Measurements from ENCODE around the gene FAM227B. TPM values are rescaled to one million over a fixed set of nuclear protein-coding genes. Genes with fewer than 3 reads are reported as not detected.
"Not testable (repeated sequence)": the region's sequence is repeated elsewhere in the genome, so short reads cannot be mapped to it uniquely, and the experiment has no call there.

FAM227B gene
- total RNA-seq, 2 donors from 2014 or later = 8.2 to 9.8 TPM

- DNase-seq = no peak
- intact Hi-C loops (cut with DNase I) = no loop called here
- ATAC-seq = no peak
Measured at GRCh38 chr15:49418811-49419210, 201.8 kb downstream of the FAM227B start.

GRCh38 chr15:49415638-49416037 lies 205.0 kb downstream of the FAM227B start:
- no peak for ATAC-seq
- DNase-seq = no peak
- intact Hi-C loops (cut with DNase I) = no loop called here

- DNase-seq (no peak), ATAC-seq (no peak)
- intact Hi-C loops (cut with DNase I) = no loop called here
Measured at GRCh38 chr15:49415149-49415548, 205.5 kb downstream of the FAM227B start.

- ATAC-seq (no peak), DNase-seq (no peak)
- intact Hi-C loops (cut with DNase I) = no loop called here
Measured at GRCh38 chr15:49412797-49413196, 207.8 kb downstream of the FAM227B start.

GRCh38 chr15:49410641-49411040 lies 210.0 kb downstream of the FAM227B start:
- DNase-seq (no peak), ATAC-seq (no peak)
- intact Hi-C loops (cut with DNase I) = no loop called here

- DNase-seq (no peak), ATAC-seq (no peak)
- intact Hi-C loops (cut with DNase I) = no loop called here
Measured at GRCh38 chr15:49406352-49407118, 214.1 kb downstream of the FAM227B start.

- ATAC-seq; intact Hi-C loops (cut with DNase I); DNase-seq: not testable (repeated sequence)
Measured at GRCh38 chr15:49402515-49403296, 217.9 kb downstream of the FAM227B start.

GRCh38 chr15:49387471-49387870 lies 233.1 kb downstream of the FAM227B start:
- intact Hi-C loops (cut with DNase I) = no loop called here
- no peak for DNase-seq
- no peak for ATAC-seq

- DNase-seq = no peak
- intact Hi-C loops (cut with DNase I) = no loop called here
- ATAC-seq = no peak
Measured at GRCh38 chr15:49383266-49383665, 237.4 kb downstream of the FAM227B start.

GRCh38 chr15:49382394-49382793 lies 238.2 kb downstream of the FAM227B start:
- intact Hi-C loops (cut with DNase I) = no loop called here
- no peak for ATAC-seq
- no peak for DNase-seq

GRCh38 chr15:49380912-49381311 lies 239.7 kb downstream of the FAM227B start:
- no peak for DNase-seq
- intact Hi-C loops (cut with DNase I) = no loop called here
- ATAC-seq = no peak

- intact Hi-C loops (cut with DNase I) = no loop called here
- ATAC-seq (no peak), DNase-seq (no peak)
Measured at GRCh38 chr15:49379996-49380395, 240.6 kb downstream of the FAM227B start.

GRCh38 chr15:49372366-49372765 lies 248.3 kb downstream of the FAM227B start:
- ATAC-seq = no peak
- DNase-seq = no peak
- intact Hi-C loops (cut with DNase I) = no loop called here

- no peak for DNase-seq
- intact Hi-C loops (cut with DNase I) = no loop called here
- ATAC-seq = no peak
Measured at GRCh38 chr15:49370782-49371181, 249.8 kb downstream of the FAM227B start.

- intact Hi-C loops (cut with DNase I) = no loop called here
- no peak for ATAC-seq
- no peak for DNase-seq
Measured at GRCh38 chr15:49366496-49366895, 254.1 kb downstream of the FAM227B start.

- intact Hi-C loops (cut with DNase I) = no loop called here
Measured at GRCh38 chr15:49361370-49361769, 259.2 kb downstream of the FAM227B start.

GRCh38 chr15:49354439-49354838 lies 266.2 kb downstream of the FAM227B start:
- intact Hi-C loops (cut with DNase I); DNase-seq; ATAC-seq: not testable (repeated sequence)

More at GRCh38 chr15:49361370-49361769, 259.2 kb downstream of the FAM227B start:
- no peak for DNase-seq
- no peak for ATAC-seq

GRCh38 chr15:49343546-49343945 lies 277.1 kb downstream of the FAM227B start:
- no peak for DNase-seq
- no peak for ATAC-seq
- intact Hi-C loops (cut with DNase I) = no loop called here

- ATAC-seq (no peak), DNase-seq (no peak)
- intact Hi-C loops (cut with DNase I) = no loop called here
Measured at GRCh38 chr15:49339656-49340055, 281.0 kb downstream of the FAM227B start.

GRCh38 chr15:49331951-49332350 lies 288.7 kb downstream of the FAM227B start:
- no peak for DNase-seq
- no peak for ATAC-seq
- intact Hi-C loops (cut with DNase I) = no loop called here

- ATAC-seq = no peak
- intact Hi-C loops (cut with DNase I) = no loop called here
- DNase-seq = no peak
Measured at GRCh38 chr15:49331442-49331841, 289.2 kb downstream of the FAM227B start.

Measured in left cardiac atrium (tissue), 4 donors.